ENCODE results near the gene OSBPL2. TPM values are rescaled to one million over a fixed set of nuclear protein-coding genes. Genes with fewer than 3 reads are reported as not detected.

Gene OSBPL2
- total RNA-seq, 2 experiments from 2014 or later, result 23.6 to 24.7 TPM

- Mint-ChIP-seq H3K4me1 (ENCODE audit: low read depth) (peaks cover 24% of the 10 kb centered on the region), H3K9me3 (no peaks in the 10 kb centered on the region), H3K27ac (no peak overlapping the region), H3K4me3 (peak overlapping the region; percentile 40), H3K36me3 (ENCODE audit: low read depth) (peaks cover 20% of the 10 kb centered on the region), H3K27me3 (ENCODE audit: low read depth) (no peaks in the 10 kb centered on the region)
- CTCF ChIA-PET, result interaction anchor here (0.6 to 3.1 kb wide), 7 partner anchors 18 to 108 kb away, joined by 3 to 15 read pairs (median 4); no protein-coding TSS in a partner anchor
- intact Hi-C loops (cut with micrococcal nuclease), result loop anchor here (5.0 kb wide), 2 partner anchors 66 to 234 kb away; partner anchors contain the start of genes LAMA5 and TAF4
- DNase-seq, result no peak
These were observed 62.9 kb downstream of the OSBPL2 start for GRCh38 chr20:62301111-62301668.

DNA sequence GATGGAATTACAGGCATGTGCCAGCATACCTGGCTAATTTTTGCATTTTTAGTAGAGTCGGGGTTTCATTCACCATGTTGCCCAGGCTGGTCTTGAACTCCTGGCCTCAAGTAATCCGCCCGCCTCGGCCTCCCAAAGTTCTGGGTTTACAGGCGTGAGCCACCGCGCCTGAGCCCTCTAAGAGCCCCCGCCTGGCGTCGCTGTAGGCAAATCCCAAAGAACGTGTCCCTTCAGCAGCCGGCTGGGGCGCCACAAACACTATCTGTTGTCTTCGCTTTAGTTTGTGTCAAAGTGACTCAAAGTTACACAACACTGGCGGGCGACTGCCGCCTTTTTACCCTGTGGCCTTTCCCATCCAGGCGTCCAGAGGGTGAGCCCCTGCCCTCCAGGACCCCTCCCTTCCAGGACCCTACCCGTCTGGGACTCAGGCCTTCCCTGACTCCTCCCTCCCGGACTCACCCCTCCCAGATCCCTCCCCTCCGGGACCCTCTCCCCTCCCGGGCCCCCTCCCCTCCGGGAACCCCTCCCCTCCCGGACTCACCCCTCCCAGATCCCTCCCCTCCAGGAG is 63.5 kb downstream of the OSBPL2 start:
- intact Hi-C loops (cut with micrococcal nuclease), result loop anchor here (1.0 to 5.0 kb wide), 14 partner anchors 64 to 492 kb away; partner anchors contain the start of genes CABLES2, LAMA5, LSM14B and OSBPL2
- Mint-ChIP-seq H3K36me3 (ENCODE audit: low read depth) (peaks cover 23% of the 10 kb centered on the region), H3K4me1 (ENCODE audit: low read depth) (peaks cover 24% of the 10 kb centered on the region), H3K27ac (peak overlapping the region; percentile 99), H3K27me3 (ENCODE audit: low read depth) (no peaks in the 10 kb centered on the region), H3K9me3 (no peaks in the 10 kb centered on the region), H3K4me3 (peak overlapping the region; percentile 91)
- DNase-seq, result peak; percentile 97
- CTCF ChIA-PET, result interaction anchor here (0.7 to 1.1 kb wide), 3 partner anchors 81 to 212 kb away, joined by 3 to 11 read pairs (median 3); no protein-coding TSS in a partner anchor

GRCh38 chr20:62302341-62303061 is 64.2 kb downstream of the OSBPL2 start, which contains the start of gene ADRM1:
TSS of gene ADRM1 (plus strand) at chr20:62302997. CDS start at chr20:62303569, 572 bp downstream.
- peak within 1 kb of the TSS; percentile 91 for H3K4me3 Mint-ChIP-seq
- peak; percentile 96 for DNase-seq
- peaks cover 23% of the 10 kb centered on the region for H3K36me3 Mint-ChIP-seq (ENCODE audit: low read depth)
- CTCF ChIA-PET, result interaction anchor here (0.7 to 1.1 kb wide), 3 partner anchors 80 to 213 kb away, joined by 3 to 11 read pairs (median 3); no protein-coding TSS in a partner anchor
- H3K9me3 Mint-ChIP-seq, result no peaks in the 10 kb centered on the region
- H3K4me1 Mint-ChIP-seq (ENCODE audit: low read depth), result peaks cover 24% of the 10 kb centered on the region
- H3K27ac Mint-ChIP-seq, result peak within 1 kb of the TSS; percentile 99
- H3K27me3 Mint-ChIP-seq (ENCODE audit: low read depth), result no peaks in the 10 kb centered on the region
- intact Hi-C loops (cut with micrococcal nuclease), result loop anchor here (1.0 to 5.0 kb wide), 14 partner anchors 64 to 492 kb away; partner anchors contain the start of genes CABLES2, LAMA5, LSM14B and OSBPL2

DNA sequence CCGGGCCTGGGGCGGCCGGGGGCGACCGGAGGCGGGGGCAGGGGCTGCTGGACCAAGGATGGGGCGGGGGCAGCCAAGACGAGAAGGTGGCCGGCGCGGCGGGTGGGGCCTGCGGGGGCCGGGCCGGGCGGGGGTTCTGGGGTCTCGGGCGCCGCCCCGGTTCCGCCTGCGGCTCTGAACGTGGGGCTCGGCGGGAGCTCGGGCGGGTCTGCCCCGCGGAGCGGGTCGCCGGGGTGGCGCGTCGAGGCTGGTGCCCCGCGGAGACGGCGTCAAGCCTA is 64.7 kb downstream of the OSBPL2 start:
- intact Hi-C loops (cut with micrococcal nuclease), result loop anchor here (2.0 to 5.0 kb wide), 4 partner anchors 64 to 316 kb away; partner anchors contain the start of genes LAMA5 and TAF4
- Mint-ChIP-seq H3K27ac (peak overlapping the region; percentile 99), H3K36me3 (ENCODE audit: low read depth) (peaks cover 26% of the 10 kb centered on the region), H3K9me3 (no peaks in the 10 kb centered on the region), H3K4me3 (peak overlapping the region; percentile 91), H3K27me3 (ENCODE audit: low read depth) (no peaks in the 10 kb centered on the region), H3K4me1 (ENCODE audit: low read depth) (peaks cover 24% of the 10 kb centered on the region)
- DNase-seq, result no peak
- CTCF ChIA-PET, result interaction anchor here (1.1 kb wide), 1 partner anchor 80 kb away, joined by 11 read pairs; no protein-coding TSS in a partner anchor

DNA sequence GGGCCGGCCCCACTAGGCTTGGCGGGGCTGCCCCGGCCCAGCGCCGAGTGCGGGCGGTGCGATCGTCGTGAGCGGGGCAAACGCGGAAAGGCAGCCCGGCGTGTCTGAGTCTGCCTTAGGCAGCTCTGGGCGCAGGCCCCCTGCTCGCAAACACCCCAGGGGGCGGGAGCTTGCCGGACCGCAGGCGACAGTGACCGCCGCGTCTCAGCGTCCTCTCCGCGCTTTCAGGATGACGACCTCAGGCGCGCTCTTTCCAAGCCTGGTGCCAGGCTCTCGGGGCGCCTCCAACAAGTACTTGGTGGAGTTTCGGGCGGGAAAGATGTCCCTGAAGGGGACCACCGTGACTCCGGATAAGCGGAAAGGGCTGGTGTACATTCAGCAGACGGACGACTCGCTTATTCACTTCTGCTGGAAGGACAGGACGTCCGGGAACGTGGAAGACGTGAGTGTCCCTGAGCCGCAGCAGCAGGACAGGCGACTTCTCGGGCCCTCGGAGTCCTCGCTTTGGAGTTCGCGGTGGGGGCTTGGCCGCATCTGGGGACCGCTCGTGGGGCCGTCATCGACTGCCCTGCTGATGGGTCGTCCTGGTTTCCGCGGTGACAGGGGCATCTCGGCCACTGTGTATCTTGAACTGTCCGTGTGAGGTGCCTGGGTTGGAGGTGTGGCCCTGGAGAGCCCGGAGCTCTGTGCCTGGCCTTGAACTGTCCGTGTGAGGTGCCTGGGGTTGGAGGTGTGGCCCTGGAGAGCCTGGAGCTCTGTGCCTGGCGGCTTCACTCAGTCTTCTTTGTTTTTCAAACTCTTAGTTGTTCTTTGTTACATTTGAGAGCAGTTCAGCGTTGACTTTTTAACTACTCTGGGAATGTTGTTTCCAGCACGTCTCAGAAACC is 65.3 kb downstream of the OSBPL2 start:
- CTCF ChIA-PET, result interaction anchor here (1.1 kb wide), 1 partner anchor 79 kb away, joined by 5 read pairs; no protein-coding TSS in a partner anchor
- intact Hi-C loops (cut with micrococcal nuclease), result loop anchor here (2.0 to 5.0 kb wide), 4 partner anchors 64 to 315 kb away; partner anchors contain the start of genes LAMA5 and TAF4
- peak overlapping the region; percentile 89 for H3K4me3 Mint-ChIP-seq
- peak; percentile 24 for DNase-seq
- H3K9me3 Mint-ChIP-seq, result no peaks in the 10 kb centered on the region
- peaks cover 26% of the 10 kb centered on the region for H3K36me3 Mint-ChIP-seq (ENCODE audit: low read depth)
- peaks cover 24% of the 10 kb centered on the region for H3K4me1 Mint-ChIP-seq (ENCODE audit: low read depth)
- H3K27ac Mint-ChIP-seq, result peak overlapping the region; percentile 48
- H3K27me3 Mint-ChIP-seq (ENCODE audit: low read depth), result no peaks in the 10 kb centered on the region

GRCh38 chr20:62304331-62305148 is 66.2 kb downstream of the OSBPL2 start:
- Mint-ChIP-seq H3K4me1 (ENCODE audit: low read depth) (peaks cover 24% of the 10 kb centered on the region), H3K36me3 (ENCODE audit: low read depth) (peaks cover 30% of the 10 kb centered on the region), H3K27ac (no peak overlapping the region), H3K27me3 (ENCODE audit: low read depth) (no peaks in the 10 kb centered on the region), H3K4me3 (peak overlapping the region; percentile 89), H3K9me3 (no peaks in the 10 kb centered on the region)
- intact Hi-C loops (cut with micrococcal nuclease), result loop anchor here (5.0 kb wide), 2 partner anchors 63 to 237 kb away; partner anchors contain the start of genes LAMA5 and TAF4
- CTCF ChIA-PET, result interaction anchor here (1.1 kb wide), 1 partner anchor 78 kb away, joined by 5 read pairs; no protein-coding TSS in a partner anchor
- no peak for DNase-seq

DNA sequence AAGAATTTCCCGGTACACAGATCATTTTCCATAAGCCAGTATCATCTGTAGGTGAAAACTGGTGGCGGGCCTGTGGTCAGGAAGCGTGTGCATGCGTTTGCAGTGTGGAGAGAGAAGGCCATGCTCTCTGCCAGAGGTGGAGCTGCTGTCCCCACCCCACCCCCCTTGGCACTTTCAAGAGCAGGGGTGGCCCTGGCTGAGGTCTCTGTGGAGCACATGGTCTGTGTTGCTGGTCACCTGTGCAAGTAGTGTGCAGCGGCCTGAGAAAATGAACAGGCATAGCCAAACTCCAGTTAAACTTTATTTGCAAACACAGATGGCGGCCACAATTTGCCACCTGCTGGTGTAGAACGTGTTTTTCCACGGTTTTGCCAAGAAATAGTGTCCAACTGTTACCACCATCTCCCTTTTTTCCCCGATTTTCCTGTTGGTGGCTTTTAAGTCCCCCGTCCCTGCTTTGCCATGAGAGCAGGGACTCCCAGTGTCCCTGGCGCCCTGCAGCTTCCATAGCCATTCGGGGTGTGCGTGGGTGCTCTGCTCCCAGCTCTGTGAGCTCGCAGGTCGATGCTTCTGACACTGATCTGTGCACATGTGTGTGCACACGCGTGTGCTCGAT is 66.9 kb downstream of the OSBPL2 start:
- peaks cover 30% of the 10 kb centered on the region for H3K36me3 Mint-ChIP-seq (ENCODE audit: low read depth)
- H3K27ac Mint-ChIP-seq, result no peak overlapping the region
- no peak for DNase-seq
- H3K27me3 Mint-ChIP-seq (ENCODE audit: low read depth), result no peaks in the 10 kb centered on the region
- peak overlapping the region; percentile 89 for H3K4me3 Mint-ChIP-seq
- intact Hi-C loops (cut with micrococcal nuclease), result no loop called here
- H3K9me3 Mint-ChIP-seq, result no peaks in the 10 kb centered on the region
- peaks cover 24% of the 10 kb centered on the region for H3K4me1 Mint-ChIP-seq (ENCODE audit: low read depth)
- CTCF ChIA-PET, result no interaction called here

GRCh38 chr20:62305765-62306413 is 67.6 kb downstream of the OSBPL2 start:
- no peak for DNase-seq
- CTCF ChIA-PET, result interaction anchor here (1.1 kb wide), 1 partner anchor 84 kb away, joined by 3 read pairs; no protein-coding TSS in a partner anchor
- Mint-ChIP-seq H3K27me3 (ENCODE audit: low read depth) (no peaks in the 10 kb centered on the region), H3K4me1 (ENCODE audit: low read depth) (peaks cover 24% of the 10 kb centered on the region), H3K4me3 (peak overlapping the region; percentile 55), H3K9me3 (no peaks in the 10 kb centered on the region), H3K36me3 (ENCODE audit: low read depth) (peaks cover 30% of the 10 kb centered on the region), H3K27ac (no peak overlapping the region)
- intact Hi-C loops (cut with micrococcal nuclease), result no loop called here

- no peak overlapping the region for H3K4me3 Mint-ChIP-seq
- H3K9me3 Mint-ChIP-seq, result no peaks in the 10 kb centered on the region
- H3K27me3 Mint-ChIP-seq (ENCODE audit: low read depth), result no peaks in the 10 kb centered on the region
- H3K36me3 Mint-ChIP-seq (ENCODE audit: low read depth), result peaks cover 30% of the 10 kb centered on the region
- no peak overlapping the region for H3K27ac Mint-ChIP-seq
- peaks cover 20% of the 10 kb centered on the region for H3K4me1 Mint-ChIP-seq (ENCODE audit: low read depth)
- CTCF ChIA-PET, result interaction anchor here (0.9 to 1.1 kb wide), 2 partner anchors 77 to 83 kb away, joined by 3 read pairs; no protein-coding TSS in a partner anchor
- DNase-seq, result no peak
- intact Hi-C loops (cut with micrococcal nuclease), result no loop called here
These were observed 68.3 kb downstream of the OSBPL2 start for GRCh38 chr20:62306414-62307187.
